ENCODE data around the gene OSBP2.

DNA sequence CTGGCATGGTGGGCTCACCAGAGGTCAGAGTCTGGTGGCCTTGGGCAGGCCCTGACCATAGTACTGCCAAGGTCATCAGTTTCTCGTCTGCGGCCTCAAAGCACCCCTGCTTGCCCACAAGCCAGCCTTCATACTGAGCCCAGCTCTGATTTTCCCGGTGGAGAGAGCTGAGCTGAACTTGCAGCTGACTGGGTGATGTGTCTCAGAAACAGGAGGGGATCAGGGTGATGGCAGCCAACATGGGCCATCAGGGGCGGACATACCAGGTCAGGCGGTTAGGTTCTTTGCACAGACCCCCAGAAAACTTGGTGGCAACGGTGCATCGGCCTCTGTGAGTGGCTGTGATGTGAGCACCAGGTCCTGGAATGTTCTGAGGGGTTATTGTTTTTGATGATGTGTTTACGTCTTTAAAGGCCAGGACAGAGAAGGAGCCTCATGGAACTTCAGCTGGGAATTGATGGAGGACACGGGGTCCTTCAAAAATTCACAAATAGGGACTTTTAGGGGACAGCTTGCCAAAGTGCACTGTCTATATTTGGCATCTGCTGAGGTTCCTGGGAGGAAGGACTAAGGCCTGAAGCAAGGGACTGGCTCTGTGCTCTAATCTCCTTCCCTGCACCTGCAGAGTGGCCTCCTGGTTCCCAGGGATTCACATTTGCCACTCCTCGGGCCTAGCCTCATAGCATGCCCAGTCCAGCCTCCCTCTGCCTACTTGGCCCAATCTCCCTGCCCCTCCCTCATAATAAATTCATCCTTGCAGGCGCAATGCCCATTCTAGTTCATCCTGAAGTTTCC is 131.2 kb downstream of the OSBP2 start:
- TF ChIP-seq, protein P1, sequence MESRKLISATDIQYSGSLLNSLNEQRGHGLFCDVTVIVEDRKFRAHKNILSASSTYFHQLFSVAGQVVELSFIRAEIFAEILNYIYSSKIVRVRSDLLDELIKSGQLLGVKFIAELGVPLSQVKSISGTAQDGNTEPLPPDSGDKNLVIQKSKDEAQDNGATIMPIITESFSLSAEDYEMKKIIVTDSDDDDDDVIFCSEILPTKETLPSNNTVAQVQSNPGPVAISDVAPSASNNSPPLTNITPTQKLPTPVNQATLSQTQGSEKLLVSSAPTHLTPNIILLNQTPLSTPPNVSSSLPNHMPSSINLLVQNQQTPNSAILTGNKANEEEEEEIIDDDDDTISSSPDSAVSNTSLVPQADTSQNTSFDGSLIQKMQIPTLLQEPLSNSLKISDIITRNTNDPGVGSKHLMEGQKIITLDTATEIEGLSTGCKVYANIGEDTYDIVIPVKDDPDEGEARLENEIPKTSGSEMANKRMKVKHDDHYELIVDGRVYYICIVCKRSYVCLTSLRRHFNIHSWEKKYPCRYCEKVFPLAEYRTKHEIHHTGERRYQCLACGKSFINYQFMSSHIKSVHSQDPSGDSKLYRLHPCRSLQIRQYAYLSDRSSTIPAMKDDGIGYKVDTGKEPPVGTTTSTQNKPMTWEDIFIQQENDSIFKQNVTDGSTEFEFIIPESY (CRISPR knock-in tag; IDR thresholded peaks at IDR 0.05): no peak
- TF ChIP-seq CTCF (CRISPR knock-in tag; IDR thresholded peaks at IDR 0.05) (no peak), PHF8 (CRISPR knock-in tag; IDR thresholded peaks at IDR 0.05) (no peak), ZSCAN30 (CRISPR knock-in tag; IDR thresholded peaks at IDR 0.05) (no peak), FOXP4 (CRISPR knock-in tag; IDR thresholded peaks at IDR 0.05) (no peak), YY1 (IDR thresholded peaks at IDR 0.05; ENCODE audit: insufficient read depth, insufficient replicate concordance, low read depth, low read length) (no peak), ZNF484 (CRISPR knock-in tag; IDR thresholded peaks at IDR 0.05; ENCODE audit: borderline replicate concordance, low read depth) (no peak), SATB2 (CRISPR knock-in tag; IDR thresholded peaks at IDR 0.05) (no peak), SKI (IDR thresholded peaks at IDR 0.05; ENCODE audit: partially characterized antibody) (no peak), NR2F2 (IDR thresholded peaks at IDR 0.05; ENCODE audit: borderline replicate concordance, low read depth) (no peak), SIN3A (IDR thresholded peaks at IDR 0.05; ENCODE audit: borderline replicate concordance, low read depth, low read length) (no peak)
- TF ChIP-seq, protein P2, sequence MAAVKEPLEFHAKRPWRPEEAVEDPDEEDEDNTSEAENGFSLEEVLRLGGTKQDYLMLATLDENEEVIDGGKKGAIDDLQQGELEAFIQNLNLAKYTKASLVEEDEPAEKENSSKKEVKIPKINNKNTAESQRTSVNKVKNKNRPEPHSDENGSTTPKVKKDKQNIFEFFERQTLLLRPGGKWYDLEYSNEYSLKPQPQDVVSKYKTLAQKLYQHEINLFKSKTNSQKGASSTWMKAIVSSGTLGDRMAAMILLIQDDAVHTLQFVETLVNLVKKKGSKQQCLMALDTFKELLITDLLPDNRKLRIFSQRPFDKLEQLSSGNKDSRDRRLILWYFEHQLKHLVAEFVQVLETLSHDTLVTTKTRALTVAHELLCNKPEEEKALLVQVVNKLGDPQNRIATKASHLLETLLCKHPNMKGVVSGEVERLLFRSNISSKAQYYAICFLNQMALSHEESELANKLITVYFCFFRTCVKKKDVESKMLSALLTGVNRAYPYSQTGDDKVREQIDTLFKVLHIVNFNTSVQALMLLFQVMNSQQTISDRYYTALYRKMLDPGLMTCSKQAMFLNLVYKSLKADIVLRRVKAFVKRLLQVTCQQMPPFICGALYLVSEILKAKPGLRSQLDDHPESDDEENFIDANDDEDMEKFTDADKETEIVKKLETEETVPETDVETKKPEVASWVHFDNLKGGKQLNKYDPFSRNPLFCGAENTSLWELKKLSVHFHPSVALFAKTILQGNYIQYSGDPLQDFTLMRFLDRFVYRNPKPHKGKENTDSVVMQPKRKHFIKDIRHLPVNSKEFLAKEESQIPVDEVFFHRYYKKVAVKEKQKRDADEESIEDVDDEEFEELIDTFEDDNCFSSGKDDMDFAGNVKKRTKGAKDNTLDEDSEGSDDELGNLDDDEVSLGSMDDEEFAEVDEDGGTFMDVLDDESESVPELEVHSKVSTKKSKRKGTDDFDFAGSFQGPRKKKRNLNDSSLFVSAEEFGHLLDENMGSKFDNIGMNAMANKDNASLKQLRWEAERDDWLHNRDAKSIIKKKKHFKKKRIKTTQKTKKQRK (IDR thresholded peaks at IDR 0.05; ENCODE audit: low read length): no peak
